Caki2 (cell line): ENCODE measurements around the gene GPR34. TPM values are rescaled to one million over a fixed set of nuclear protein-coding genes. Genes with fewer than 3 reads are reported as not detected.

Source experiments
- DNase-seq: peaks from one replicate; pipeline ENCODE4 v3.0.0-alpha.2; 2015; ENCODE audit warnings: low read depth
- in situ Hi-C: cut with HindIII; loops from 2 replicates; pipeline ENCODE4 v1.10.0; 2016; ENCODE audit warnings: low sequenced_read_pairs, low pct_unique_long_range_greater_than_20kb, mixed read lengths
- total RNA-seq: library from RNA; depleted of rRNA; stranded (reverse); fragments of >200 nt; shearing (Covaris generic); gene quantifications from 2 replicates; pipeline ENCODE4 v1.2.3, GENCODE V29; 2014; ENCODE audit warnings: low replicate concordance; rRNA removed

GPR34 gene
- total RNA-seq, 1 experiment from 2014 or later: not detected

DNA sequence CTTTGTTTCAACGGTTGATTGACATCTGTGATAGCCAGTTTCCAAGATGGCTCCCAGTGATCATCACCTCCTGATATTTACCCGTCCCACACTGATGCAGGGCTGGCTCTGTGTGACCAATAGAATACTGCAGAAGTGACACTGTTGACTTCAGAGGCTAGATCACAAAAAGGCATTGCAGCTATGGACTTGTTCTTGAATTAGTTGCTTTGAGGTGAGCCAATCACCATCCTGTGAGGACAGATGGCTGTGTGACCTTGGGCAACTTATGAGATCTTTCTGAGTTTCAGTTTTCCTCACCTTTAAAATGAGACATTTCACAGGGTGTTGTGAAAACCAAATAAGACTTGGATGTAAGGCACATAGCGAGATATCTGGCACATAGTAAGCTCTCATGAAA is 33.4 kb downstream of the GPR34 start:
- DNase-seq: no peak
- in situ Hi-C loops: no loop called here

DNA sequence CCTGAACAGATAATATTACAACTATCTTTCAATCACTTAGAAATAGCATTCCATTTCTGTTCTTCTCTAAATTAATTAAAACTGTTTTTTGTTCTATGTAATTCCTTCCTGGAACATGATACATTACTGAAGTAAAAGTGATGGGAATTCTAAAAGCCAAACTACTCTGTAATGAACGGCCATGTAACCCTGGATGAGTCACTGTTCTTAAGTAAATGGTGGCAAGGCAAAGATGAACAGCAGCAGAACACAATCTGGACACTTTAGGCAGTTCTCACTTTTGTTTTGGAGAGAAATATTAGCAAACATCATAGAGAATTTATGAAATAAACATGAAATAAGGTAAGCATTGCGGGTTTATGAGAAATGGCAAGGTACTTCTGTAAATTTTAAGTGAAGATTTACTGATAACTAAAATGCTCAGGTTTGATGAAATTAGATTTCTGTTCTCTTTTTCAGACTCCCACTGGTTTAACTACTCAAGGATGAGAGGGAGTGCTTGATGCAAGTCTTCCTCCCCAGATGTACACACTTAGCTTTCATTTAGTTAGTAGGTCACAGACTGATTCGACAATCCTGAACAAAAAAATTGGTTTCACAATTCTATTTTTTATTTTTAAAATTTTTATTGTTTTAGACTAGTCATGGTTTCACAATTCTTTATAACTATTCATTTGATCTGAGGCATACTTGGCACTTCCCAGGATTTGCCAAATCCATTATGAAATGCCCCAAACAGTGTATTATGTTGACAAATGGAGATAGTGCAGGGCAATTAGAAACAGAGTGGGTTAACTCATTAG is 34.2 kb downstream of the GPR34 start:
- in situ Hi-C loops: no loop called here
- no peak for DNase-seq

DNA sequence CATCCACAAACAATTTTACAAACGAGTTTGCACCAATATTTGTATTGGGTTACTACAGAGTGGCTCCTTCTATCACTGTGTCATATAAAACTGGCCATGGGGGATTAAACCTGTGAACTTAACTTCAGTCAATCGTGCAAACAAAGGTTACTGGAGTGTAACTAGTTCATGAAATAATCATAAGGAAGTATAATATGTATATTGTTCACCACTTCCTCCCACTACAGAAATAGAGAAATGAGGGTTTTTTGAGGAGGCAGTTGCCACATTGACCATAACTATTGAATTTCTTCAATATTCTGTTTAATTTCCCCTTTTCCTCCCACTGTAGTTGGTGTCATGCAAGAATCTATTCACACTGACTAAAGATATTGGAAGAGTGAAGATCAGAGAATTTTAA is 35.1 kb downstream of the GPR34 start, which contains the start of gene GPR82:
Gene GPR82, plus strand, starts transcription at position 356 of the 400 bp plus-strand sequence. CDS start 2,846 bp downstream, outside the sequence.
- no peak for DNase-seq
- in situ Hi-C loops: no loop called here

DNA sequence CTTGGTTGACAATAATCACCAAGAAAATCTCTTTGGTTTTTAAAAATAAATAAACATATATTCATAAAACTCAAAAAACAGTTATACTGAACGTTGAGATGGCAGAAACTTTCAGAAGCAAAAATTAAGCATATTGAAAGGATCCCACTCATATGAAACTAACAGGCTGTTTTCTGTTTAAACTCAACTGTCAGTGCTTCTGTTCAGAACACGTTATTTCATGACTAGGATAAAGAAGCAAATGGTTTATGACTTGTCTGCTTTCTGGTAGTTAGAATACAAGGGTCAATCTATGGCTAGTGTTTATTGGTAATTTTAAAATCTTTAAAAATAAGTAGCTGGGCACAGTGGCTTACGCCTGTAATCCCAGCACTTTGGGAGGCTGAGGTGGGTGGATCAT is 39.4 kb downstream of the GPR34 start:
- in situ Hi-C loops: no loop called here

DNA sequence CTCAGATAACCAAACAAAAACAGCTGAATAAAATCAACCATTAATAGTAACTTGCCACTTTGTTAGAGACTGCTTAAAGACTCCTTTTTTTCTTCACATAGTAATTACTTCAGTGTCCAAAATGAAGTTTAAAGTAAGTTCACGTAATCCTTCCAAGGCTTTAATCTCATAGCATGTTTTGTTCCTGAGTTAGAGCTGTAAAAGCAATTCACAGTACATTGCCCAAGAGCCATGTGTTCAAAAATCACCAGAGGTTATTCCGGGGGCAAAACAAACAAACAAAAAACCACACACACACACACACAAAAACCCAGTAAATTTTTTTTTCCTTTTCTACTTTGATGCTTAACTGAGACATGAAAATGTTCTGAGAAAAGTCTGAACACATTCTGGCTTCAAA is 41.3 kb downstream of the GPR34 start:
- in situ Hi-C loops: no loop called here
- DNase-seq: no peak

More for the DNA sequence above, 39.4 kb downstream of the GPR34 start:
- DNase-seq: no peak

DNA sequence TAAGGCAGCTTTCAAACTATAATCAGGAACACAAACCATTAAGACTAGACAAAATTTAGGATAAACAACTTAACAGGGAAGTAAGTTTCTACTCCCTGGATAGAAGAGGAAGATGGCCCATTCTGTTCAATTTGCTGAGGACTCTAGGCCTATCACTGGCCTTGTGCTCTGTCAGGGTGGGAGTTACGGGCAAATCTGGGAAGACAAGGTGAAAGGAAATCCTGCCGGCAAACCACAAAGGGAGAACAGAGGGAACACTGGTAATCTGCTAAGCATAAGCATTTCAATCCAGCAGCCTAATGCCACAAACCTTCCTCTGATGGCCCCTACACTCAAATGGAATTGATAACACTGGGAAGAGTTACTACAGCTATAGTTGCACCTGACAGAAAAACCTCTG is 43.5 kb downstream of the GPR34 start:
- DNase-seq: no peak
- in situ Hi-C loops: no loop called here

DNA sequence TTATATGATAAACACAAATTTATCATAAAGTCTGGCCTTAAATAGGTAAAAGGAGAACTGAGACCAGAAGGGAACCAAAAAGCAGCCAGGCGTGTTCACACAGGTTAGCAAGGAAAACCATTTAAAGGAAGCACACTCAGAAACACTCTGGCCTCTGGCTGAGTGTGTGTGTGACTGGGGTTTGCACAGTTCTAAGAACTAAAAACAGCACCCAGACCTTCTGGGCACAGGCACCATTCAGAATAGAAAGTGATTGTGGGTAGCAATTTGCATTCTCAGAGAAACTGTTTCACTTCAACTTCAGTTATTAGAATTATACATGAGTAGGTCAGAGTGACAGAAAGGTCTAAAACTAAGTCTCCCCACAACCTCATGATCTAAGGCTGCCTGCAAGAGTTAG is 45.2 kb downstream of the GPR34 start:
- in situ Hi-C loops: no loop called here

DNA sequence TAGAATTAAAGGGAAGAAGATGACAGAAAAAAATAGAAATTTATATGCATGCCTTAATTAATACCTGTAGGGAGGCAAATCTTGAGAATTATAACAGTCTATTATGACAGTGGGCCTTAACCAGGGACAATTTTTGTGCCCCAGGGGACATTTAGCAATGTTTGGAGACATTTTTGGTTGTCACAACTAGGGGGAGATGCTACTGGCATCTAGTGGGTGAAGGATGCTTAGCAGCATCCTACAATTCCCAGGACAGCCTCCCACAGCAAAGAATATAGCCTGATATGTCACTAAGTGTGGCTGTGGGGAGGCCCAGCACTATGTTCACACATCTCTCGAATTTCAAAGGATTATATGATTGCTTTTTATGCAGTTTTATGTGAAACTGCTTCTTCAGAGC is 45.8 kb downstream of the GPR34 start:
- in situ Hi-C loops: no loop called here

More for the DNA sequence above, 45.2 kb downstream of the GPR34 start:
- DNase-seq: no peak

DNA sequence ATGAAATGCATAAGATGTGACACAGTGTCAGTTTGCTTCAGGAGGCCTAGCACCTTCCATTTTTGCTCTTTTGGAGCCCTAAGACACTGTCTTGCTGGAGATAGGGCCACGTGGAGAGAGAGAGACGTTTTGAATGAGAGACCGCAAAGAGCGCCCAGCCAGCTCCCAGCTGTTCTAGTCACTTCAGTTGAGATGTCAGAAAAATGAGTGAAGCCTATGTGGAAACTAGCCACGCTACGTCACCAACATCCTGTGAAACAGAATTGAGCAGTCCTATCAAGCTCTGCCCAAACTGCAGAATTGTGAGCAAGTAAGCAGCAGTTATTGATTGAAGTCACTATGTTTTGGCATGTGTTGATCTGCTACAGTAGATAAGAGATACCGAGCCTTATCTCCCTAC is 48.3 kb downstream of the GPR34 start:
- in situ Hi-C loops: no loop called here
- no peak for DNase-seq

More for the DNA sequence above, 45.8 kb downstream of the GPR34 start:
- DNase-seq: no peak

DNA sequence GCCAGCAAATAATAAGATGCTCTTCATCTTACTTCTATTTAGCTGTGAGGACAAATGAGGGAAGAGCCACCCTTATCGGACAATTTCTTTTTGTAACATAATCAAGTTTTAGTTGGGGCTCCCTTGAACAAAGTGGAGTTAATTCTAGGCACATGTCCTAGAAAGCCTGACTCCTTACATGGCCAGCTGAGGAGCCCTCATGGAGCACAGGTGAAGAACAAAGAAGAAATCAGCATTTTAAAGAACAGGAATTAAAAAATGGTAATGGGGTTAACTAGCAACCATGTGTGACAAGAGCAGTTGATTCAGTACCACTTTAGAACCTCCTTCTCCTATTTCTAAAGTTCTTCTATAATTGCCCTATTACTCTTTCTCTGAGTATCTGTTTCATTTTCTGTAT is 51.1 kb downstream of the GPR34 start:
- in situ Hi-C loops: no loop called here
- DNase-seq: no peak

Other genes with a start within 250 kb of the GPR34 start
- gene NYX, start 241.6 kb upstream of the GPR34 start, total RNA-seq: not detected in 2 replicates
- not detected in 2 replicates for gene GPR82, start 35.2 kb downstream of the GPR34 start, total RNA-seq
- 36.7 and 42.5 TPM in 2 replicates for gene CASK, start 234.6 kb downstream of the GPR34 start, total RNA-seq